GM19240 (cell line): ENCODE data around the gene PIAS4.

Source experiments
- DNase-seq: peaks from one replicate; pipeline ENCODE4 v3.0.0; 2011; ENCODE audit warnings: low spot score; ENCODE audit not compliant: insufficient read length

PIAS4 gene

DNA sequence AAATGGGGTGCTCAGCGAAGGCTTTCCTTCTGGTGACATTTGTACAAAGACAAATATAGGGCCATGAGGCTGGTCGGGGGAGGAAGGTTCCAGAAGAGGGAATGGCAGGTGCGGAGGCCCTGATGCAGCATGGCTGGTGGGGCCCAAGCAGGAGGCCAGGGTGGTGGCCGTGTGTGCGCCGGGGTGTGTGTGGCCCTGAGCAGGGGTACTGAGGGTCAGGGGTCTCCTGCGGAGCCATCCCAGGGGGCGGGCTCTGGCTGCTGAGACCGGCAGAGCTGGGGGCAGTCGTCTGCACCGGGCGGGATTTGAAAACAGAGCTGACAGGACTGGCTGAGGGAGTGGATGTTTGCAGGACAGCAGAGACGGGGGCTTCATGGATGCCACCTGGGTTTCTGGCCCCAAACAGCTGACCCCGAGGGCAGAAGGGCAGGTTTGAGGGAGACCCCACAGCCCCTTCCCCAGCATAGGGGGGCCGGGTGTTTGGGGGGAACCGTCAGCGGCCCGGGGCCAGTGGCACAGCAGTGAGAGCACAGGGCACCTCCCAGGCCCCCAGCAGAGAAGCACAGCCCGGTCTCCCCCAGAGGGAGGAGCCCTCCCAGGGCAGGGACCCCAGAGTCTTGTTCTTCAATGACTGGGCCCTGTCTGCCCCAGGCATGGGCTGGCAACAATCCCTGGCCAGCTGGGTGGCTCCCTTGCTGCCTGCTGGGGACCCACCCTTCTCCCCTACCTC is 11.4 kb downstream of the PIAS4 start:
- DNase-seq = no peak

DNA sequence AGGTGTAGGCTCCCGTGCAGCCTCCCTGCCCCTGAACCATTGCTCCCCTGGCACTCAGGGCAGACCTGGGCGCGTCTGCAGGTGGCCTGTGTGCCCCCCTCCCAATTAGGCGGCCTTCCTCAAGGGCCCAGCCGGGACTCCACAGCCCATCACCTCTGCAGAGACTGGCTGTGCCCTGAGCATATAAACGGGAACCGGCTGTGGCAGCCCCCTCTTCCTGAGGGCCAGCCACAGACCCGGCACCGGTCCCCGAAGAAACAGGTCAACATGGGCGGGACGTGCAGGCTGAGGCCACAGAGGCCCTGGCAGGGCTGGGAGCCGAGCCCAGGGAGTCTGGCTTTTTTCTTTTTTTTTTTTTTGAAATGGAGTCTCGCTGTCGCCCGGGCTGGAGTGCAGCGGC is 12.0 kb downstream of the PIAS4 start:
- no peak for DNase-seq

DNA sequence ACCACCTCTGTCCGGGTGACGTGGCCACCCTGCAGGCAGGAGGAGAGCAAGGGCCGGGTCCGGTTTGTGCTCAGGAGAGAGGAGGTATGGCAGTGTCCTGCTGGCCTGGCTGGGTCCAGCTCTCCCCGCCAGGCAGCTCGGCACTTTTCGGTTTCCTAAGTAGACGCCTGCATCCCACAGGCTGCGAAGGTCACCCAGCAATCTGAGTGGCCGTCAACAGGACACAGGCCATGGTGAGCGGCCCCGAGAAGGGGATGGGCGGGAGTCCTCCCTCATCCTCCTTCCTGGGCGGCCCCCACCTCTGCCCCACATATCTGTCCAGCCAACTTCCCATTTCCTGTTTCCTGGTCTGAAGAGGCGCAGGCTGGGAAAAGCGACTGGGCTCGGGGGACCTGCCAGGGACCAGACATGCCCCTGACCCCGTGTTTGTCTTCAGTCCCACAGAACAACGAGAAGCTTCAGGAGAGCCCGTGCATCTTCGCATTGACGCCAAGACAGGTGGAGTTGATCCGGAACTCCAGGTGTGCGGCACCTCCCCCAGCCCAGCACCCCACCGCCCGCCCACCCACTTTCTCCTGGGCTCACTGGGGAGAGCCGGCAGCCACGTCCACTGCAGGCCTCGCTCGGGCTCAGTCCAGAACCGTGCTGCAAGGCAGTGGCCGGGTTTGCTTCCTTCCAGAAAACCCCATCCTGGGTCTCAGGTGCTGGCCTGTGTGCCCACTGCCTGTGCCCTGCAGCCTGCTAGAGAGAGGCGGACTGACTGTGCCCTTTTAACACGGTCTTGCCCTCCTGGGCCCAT is 16.3 kb downstream of the PIAS4 start:
- DNase-seq = no peak

DNA sequence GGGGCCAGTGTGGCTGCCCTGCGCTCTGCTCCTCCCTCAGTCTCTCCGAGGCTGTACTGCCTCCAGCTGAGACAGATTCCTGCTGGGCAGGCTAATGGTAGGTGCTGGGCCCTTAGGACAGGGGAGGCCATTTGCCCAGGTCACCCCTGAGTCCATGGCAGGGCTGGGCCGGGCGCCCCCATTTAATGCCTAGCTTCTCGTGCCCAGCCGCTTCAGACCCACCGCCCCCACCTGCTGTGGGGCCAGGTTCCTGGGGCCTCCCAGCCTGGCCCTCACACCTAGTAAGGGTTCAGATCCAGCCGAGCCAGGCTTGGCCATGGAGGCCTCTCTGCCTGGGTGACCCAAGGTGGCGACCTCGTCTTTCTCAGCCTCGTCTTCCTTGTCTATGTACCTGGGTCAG is 17.8 kb downstream of the PIAS4 start:
- DNase-seq = no peak

DNA sequence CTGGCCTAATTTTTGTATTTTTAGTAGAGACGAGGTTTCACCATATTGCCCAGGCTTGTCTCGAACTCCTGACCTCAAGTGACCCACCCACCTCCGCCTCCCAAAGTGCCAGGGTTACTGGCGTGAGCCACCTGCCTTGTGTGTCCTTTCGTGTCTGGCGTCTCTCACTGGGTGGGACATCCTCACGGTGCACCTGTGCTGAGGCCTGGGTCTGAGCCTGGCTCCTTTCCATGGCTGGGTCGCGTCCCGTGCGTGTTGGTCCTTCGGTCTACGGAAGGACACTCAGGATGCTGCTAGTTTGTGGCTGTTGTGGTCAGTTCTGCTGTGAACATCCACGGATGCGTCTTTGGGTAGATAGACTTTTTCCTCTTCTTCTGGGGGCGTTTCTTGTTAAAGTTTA is 19.6 kb downstream of the PIAS4 start:
- no peak for DNase-seq

DNA sequence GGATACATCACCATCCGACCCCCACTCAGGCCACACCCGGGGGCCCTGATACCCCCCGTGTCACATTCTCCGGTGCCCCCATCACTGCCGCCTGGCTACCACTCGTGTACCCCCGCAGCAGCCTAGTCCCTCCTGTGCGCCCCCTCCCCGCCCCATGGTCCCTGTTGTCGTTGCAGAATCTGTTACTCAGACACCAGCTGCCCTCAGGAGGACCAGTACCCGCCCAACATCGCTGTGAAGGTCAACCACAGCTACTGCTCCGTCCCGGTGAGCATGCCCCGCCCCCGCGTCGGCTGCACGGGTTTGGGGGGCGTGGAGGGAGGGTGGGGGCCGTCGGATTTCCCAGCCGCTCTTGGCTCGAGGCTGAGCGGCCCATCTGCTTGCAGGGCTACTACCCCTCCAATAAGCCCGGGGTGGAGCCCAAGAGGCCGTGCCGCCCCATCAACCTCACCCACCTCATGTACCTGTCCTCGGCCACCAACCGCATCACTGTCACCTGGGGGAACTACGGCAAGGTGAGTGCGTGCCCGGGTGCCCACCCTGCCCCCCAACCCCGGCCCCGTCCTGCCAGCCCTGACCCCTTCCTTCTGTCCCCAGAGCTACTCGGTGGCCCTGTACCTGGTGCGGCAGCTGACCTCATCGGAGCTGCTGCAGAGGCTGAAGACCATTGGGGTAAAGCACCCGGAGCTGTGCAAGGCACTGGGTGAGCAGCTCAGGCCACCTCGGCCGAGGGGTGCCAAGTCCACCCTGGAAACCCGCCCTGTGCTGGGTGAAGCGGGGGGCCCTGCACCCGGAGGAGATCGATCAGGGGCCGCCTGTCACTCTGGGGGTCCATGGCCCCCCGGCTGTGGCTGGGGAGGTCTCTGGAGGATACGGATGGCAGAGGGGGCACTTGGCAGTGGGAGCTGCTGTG is 21.1 kb downstream of the PIAS4 start:
- no peak for DNase-seq

DNA sequence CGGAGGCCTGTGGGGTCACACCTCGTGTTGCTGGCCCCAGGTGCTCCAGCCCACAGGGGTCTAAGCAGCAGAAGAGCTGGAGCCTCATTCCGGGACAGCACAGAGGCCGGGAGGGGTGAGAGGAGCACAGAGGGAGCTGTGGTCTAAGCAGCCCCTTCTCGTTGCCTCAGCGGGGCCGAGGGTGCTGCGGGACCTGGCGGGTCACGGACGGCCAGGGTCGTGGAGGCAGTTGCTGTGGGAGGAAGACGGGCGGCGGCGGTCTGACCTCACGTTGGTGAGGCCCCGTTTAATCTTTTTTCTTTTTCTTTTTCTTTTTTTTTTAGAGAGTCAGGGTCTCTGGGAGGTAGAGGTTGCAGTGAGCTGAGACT is 21.7 kb downstream of the PIAS4 start:
- DNase-seq = no peak

DNA sequence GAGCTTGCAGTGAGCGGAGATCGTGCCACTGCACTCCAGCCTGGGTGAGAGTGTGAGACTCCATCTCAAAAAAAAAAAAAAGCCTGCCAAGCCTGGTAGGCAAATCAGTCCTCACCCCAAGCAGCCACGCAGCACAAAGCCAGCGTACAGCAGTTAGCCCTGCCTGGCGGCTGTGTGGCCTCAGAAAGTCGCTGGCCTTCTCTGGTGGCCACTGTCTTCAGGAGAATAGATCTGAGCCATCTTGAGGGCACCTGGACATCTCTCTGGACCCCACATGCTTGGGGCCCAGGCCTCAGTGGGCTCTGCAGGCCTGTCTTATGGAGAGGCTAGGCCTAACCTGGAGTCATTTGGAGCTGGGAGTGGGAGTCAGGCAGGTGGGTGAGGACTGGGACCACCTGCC is 23.0 kb downstream of the PIAS4 start:
- DNase-seq = no peak

DNA sequence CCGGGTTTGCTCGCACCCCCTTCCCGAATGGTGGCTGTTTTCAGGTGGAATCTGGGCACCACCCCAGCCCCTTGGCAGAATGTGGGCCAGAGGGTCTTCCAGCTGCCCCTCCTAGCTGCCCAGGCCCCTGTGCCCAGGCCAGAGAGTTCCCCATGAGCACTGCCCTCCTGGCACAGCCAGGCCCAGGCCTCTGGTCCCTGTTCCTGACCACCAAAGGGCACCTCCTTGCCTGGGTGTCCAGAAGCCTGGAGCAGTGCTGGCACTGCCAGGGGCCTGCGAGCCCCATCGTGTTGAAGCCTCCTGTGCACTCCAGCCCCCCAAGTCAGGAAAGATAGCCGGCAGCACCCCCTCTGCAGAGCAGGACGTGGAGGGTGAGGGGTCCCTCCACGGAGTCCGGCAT is 23.4 kb downstream of the PIAS4 start:
- DNase-seq = no peak

DNA sequence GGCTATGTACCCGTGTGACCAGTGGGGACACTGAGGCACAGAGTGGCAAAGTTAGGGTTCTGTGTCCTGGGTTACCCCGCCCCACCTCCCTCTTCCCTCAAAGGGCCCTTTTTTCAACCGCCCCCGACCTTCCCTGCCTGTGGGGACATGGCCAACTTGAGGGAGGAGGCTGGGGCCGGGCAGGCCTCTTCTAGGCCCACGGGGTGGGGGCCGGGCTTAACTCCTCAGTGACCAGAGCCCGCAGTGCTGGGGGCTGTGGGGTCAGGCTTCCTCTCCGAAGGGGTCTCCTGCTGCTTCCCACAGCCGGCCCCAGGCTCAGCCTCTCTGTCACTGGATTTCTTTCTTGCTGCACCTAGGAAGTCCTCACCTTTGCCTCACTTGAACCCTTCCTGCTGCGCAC is 23.9 kb downstream of the PIAS4 start:
- DNase-seq = no peak

DNA sequence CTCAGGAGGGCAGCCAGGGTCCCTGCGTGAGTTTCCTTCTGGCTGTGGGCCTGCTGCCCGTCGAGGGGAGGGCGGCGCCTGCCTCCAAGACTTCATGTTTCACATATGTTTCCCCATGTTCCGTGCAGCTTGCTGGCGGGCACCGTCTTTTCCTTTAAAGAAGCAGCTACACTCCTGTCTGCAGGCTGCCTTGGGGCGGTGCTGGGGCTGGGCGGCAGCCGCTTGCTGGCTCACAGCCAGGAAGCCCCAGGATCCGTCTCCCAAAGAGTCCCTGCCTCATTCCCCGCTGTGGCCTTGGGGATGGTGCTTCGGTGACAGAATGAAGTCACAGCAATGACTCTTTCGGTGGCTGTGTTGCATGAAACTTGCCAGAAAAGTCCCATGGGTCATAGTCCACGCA is 24.9 kb downstream of the PIAS4 start:
- DNase-seq = no peak

DNA sequence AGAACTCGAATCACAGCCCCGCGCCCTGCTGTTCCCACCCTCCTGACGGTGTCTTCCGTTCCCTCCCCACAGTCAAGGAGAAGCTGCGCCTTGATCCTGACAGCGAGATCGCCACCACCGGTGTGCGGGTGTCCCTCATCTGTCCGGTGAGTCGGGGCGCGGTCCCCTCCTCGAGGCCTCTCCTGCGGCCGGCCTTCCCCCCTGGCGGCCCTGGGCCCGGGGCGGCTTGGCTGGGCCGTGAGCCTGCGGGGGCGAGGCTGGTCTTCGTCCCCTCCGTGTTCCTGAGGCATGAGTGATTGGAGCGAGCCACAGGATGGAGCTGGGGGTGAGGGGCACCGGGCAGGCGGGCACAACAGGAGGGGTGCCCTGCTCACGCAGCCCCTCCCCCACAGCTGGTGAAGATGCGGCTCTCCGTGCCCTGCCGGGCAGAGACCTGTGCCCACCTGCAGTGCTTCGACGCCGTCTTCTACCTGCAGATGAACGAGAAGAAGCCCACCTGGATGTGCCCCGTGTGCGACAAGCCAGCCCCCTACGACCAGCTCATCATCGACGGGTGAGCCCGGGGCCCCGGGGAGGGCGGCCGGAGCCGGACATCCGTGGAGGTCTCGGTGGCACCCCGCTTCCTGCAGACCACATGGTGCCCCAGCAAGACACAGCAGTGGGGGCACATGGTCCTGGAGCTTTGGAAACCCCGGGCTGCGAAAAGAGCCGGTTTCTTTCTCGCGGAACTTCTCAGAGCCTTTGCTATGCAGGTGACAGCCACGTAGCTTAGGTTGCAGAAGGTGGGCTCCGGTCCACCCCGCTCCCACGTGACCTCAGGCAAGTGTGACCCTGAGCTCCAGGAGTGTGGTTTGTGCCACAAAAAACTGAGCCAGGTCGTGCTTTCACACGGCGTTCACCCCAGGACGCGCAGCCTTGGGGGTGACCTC is 25.8 kb downstream of the PIAS4 start:
- no peak for DNase-seq

DNA sequence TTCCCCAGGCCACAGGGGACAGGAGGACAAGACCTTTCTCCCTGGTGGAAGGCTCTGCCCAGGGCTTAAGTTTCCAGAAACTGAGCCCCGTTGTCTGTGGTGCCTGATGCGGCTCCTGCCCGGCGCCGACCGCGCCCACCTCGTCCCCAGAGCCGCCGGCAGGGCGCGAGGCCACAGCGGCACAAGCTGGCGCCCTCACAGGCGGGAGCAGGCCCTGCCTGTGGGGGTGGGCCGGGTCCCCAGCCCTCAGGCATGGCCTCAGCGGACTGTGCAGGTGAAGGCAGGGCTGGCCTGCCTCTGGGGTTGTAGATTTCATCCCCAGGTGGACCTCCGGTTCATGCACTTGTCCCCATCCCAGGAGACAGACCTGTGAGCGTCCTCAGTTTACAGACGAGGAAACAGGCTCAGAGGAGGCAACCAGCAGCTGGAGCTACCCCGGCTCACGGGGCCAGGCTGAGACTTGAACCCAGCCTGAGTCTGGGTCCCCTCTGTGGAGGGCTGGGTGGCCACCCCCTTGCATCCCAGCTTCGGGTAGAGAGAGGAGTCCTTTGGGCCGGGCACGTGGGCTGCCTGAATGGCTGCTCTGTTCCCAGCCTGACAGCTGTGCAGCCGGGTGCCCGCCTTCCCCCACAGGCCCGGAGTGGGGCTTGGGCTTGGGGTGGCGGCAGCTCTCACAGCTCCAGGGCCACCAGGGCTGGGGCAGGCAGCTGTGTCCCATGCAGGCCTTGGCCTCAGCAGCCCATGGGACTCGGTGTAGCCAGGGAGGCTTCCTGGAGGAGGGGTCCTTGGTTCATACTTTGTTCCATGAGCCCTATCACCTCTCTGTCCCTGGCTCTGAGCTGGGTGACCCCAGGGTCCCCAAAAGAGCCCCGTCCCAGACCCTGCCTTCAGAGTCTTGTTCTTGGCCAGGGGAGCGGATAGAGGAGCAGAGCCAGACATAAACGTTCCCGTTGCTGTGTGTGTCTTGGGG is 26.8 kb downstream of the PIAS4 start:
- DNase-seq = no peak

DNA sequence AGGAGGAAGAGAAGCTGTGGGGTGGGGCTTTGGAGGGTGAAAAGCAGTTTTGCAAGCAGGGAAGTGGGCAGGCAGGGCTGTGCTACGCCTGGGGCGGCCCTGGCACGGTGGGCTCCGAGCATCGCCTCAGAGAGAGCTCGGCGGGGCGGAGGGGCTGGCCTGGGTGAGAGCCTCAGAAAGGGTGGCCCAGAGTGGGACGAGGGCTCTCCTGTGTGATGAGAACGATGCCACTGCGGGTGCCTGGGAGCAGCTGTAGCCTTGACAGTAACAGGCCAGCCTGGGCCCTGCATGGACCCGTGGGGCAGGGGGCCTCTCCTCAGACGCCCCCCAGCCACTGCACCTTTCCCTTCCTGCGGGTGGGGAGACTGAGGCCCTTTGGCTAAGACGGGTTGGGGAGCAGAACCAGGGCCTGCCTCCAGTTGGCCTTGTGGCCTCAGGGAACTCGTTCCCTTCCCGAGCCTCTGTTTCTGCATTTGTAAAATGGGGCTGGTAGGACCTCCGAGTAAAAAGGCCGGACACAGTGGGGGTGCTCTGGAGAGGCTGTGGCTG is 27.6 kb downstream of the PIAS4 start:
- DNase-seq = no peak

DNA sequence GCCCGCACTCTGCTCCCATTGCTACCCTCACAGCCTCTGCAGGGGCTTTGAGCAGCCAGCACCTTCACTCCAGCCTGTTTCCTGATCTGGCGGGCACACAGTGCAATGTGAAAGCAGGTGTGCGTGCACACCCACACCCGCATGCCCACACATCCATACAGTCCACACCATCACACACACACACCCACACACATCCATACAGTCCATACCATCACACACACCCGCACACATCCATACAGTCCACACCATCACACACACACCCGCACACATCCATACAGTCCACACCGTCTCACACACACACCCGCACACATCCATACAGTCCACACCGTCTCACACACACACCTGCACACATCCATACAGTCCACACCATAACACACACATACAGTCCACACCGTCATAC is 28.0 kb downstream of the PIAS4 start:
- no peak for DNase-seq

DNA sequence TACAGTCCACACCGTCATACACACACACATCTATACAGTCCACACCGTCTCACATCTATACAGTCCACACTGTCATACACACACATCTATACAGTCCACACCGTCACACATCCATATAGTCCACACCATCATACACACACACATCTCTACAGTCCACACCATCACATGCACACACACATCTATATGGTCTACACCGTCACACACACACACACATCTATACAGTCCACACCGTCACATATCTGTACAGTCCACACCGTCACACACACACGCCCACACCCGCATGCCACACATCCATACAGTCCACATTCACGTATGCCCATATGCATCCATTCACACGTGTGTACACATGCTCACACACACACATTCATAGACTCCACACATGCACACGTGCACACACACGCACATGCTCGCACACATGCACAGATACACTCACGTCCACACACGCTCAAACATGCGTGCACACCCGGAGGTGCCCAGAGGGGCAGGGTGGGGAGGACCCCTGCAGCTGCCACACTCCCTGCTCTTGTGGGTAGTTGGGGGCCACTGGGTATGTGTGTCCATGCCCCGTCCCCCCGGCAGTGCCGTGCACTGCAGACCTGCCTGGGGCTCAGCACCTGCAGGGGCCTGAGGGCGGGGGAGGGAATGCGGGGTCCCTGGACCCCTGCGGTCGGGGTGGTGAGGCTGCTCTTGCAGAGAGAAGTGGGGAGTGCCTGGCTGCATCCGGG is 29.2 kb downstream of the PIAS4 start:
- DNase-seq = no peak

DNA sequence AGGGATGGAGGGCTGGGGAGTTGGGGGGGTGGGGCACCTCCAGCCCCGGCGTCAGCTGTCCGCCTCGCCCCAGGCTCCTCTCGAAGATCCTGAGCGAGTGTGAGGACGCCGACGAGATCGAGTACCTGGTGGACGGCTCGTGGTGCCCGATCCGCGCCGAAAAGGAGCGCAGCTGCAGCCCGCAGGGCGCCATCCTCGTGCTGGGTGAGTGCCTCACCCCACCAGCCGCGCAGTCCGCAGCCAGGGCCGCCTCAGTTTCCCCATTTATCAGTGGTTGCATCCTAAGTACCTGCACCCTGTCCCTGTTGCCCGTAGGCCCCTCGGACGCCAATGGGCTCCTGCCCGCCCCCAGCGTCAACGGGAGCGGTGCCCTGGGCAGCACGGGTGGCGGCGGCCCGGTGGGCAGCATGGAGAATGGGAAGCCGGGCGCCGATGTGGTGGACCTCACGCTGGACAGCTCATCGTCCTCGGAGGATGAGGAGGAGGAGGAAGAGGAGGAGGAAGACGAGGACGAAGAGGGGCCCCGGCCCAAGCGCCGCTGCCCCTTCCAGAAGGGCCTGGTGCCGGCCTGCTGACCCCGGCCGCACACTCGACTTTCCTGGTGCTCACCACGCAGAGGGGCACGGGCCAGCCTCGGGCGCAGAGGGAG is 29.9 kb downstream of the PIAS4 start:
- no peak for DNase-seq

DNA sequence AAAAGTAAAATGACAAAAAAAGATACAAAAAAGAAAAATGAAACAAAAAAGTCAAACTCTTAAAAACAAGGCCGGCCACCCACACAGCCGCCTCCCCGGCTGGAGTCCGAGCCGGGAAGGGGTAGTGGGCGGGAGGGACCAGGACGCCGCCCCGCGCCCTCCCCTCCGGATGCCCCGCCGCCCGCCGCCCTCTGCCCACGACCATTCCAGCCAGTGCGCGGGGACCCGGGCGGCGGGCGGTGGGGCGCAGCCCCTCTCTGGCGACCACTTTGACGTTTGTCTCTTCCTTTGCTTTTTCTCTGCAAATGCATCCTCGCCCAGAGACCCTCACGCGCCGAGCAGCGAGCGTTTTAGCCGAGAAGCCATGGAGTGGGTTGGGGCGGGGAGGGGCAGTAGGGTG is 30.5 kb downstream of the PIAS4 start:
- DNase-seq = no peak
